Neural crest cell (in vitro differentiated cells): ENCODE data around the gene AKAP13. TPM values are rescaled to one million over a fixed set of nuclear protein-coding genes. Genes with fewer than 3 reads are reported as not detected.

Experiments used
- DNase-seq: peaks from one replicate; pipeline ENCODE4 v3.0.0; 2021; ENCODE audit warnings: low read depth, mixed read lengths, low spot score
- H3K27ac Mint-ChIP-seq: one replicate; pipeline ENCODE4 v1.8.0; 2021; ENCODE audit warnings: mild to moderate bottlenecking, mixed read lengths; ENCODE audit not compliant: unreplicated experiment
- H3K27me3 Mint-ChIP-seq: 2 replicates; pipeline ENCODE4 v1.8.0; 2021; ENCODE audit warnings: low read depth, mild to moderate bottlenecking, mixed read lengths
- H3K36me3 Mint-ChIP-seq: 2 replicates; pipeline ENCODE4 v1.8.0; 2021; ENCODE audit warnings: low read depth, mild to moderate bottlenecking, mixed read lengths
- H3K4me1 Mint-ChIP-seq: 2 replicates; pipeline ENCODE4 v1.8.0; 2021; ENCODE audit warnings: mixed read lengths
- H3K4me3 Mint-ChIP-seq: one replicate; pipeline ENCODE4 v1.8.0; 2021; ENCODE audit warnings: mild to moderate bottlenecking, mixed read lengths
- H3K9me3 Mint-ChIP-seq: 2 replicates; pipeline ENCODE4 v1.8.0; 2021; ENCODE audit warnings: mixed read lengths
- CTCF ChIP-seq: fragments of 200-600 bp; sonication (generic); conservative IDR thresholded peaks from 2 replicates; pipeline ENCODE4 v1.5.0; 2021; ENCODE audit warnings: antibody characterized with exemption, mild to moderate bottlenecking
- total RNA-seq: library from RNA; stranded (reverse); gene quantifications from 2 replicates; pipeline ENCODE4 v1.2.1, GENCODE V29; 2021

The AKAP13 gene
- total RNA-seq, 1 donor from 2014 or later = 81.3 TPM

- Mint-ChIP-seq H3K27me3 (no peaks in the 10 kb centered on the region), H3K36me3 (peaks cover 3% of the 10 kb centered on the region), H3K27ac (no peak overlapping the region), H3K4me1 (peaks cover 39% of the 10 kb centered on the region), H3K4me3 (no peak overlapping the region), H3K9me3 (no peaks in the 10 kb centered on the region)
- no peak for DNase-seq
- TF ChIP-seq CTCF = no peak
Observed at GRCh38 chr15:85704066-85704465, 323.7 kb downstream of the AKAP13 start.

GRCh38 chr15:85704720-85705429 lies 324.5 kb downstream of the AKAP13 start:
- no peak for TF ChIP-seq CTCF
- H3K27ac Mint-ChIP-seq = no peak overlapping the region
- H3K4me1 Mint-ChIP-seq = peaks cover 39% of the 10 kb centered on the region
- H3K36me3 Mint-ChIP-seq = peaks cover 3% of the 10 kb centered on the region
- DNase-seq = no peak
- no peaks in the 10 kb centered on the region for H3K9me3 Mint-ChIP-seq
- H3K27me3 Mint-ChIP-seq = no peaks in the 10 kb centered on the region
- no peak overlapping the region for H3K4me3 Mint-ChIP-seq

- no peaks in the 10 kb centered on the region for H3K27me3 Mint-ChIP-seq
- peaks cover 2% of the 10 kb centered on the region for H3K36me3 Mint-ChIP-seq
- H3K4me3 Mint-ChIP-seq = no peak overlapping the region
- DNase-seq = no peak
- H3K9me3 Mint-ChIP-seq = no peaks in the 10 kb centered on the region
- H3K27ac Mint-ChIP-seq = peak overlapping the region; percentile 47
- no peak for TF ChIP-seq CTCF
- H3K4me1 Mint-ChIP-seq = peaks cover 47% of the 10 kb centered on the region
Observed at GRCh38 chr15:85706779-85707518, 326.5 kb downstream of the AKAP13 start.

- Mint-ChIP-seq H3K4me3 (no peak overlapping the region), H3K27me3 (no peaks in the 10 kb centered on the region), H3K36me3 (peaks cover 5% of the 10 kb centered on the region), H3K4me1 (peaks cover 40% of the 10 kb centered on the region), H3K9me3 (no peaks in the 10 kb centered on the region), H3K27ac (peak overlapping the region; percentile 68)
- DNase-seq = no peak
- no peak for TF ChIP-seq CTCF
Observed at GRCh38 chr15:85707519-85708338, 327.3 kb downstream of the AKAP13 start.

GRCh38 chr15:85708402-85708941 lies 328.1 kb downstream of the AKAP13 start:
- no peak for TF ChIP-seq CTCF
- DNase-seq = no peak
- Mint-ChIP-seq H3K27me3 (no peaks in the 10 kb centered on the region), H3K27ac (no peak overlapping the region), H3K9me3 (no peaks in the 10 kb centered on the region), H3K36me3 (peaks cover 7% of the 10 kb centered on the region), H3K4me1 (peaks cover 37% of the 10 kb centered on the region), H3K4me3 (no peak overlapping the region)
